ENCODE data around the gene CATSPERD. TPM values are rescaled to one million over a fixed set of nuclear protein-coding genes. Genes with fewer than 3 reads are reported as not detected.
"Not testable (repeated sequence)": the region's sequence is repeated elsewhere in the genome, so short reads cannot be mapped to it uniquely, and the experiment has no call there.

Gene CATSPERD
- total RNA-seq, 1 donor from 2014 or later, result not detected

DNA sequence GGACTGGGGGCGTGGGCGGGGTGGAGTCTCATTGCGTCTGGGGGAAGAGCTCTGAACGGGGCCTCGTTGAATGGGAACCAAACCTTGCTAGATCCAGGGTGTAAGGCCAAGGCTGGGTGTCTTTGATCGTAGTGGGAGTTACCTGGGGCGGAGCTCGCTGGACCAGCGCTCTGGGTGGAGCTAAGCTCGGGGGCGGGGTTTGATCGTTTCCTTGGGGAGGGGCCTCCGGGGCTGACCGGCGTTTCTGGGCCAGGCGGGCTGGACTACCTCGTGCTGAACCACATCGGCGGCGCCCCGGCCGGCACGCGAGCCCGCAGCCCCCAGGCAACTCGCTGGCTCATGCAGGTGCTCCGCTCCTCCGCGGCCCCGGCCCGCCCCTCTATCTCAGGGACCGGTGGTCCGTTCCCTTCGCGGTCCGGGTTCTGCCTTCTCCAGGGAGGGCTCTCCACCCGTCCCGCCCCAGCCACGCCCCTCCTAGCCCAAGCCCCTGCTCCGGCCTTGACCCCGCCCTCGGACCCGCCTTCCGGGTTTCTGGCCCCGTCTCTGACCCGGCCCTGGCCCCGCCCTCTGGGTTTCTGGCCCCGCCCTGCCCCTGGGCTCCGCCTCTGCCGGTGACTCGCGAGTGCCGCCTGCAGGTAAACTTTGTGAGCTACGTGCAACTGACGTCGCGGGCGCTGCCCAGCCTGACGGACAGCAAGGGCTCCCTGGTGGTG, 33.6 kb upstream of the CATSPERD start:
- ATAC-seq, result peak; percentile 83

DNA sequence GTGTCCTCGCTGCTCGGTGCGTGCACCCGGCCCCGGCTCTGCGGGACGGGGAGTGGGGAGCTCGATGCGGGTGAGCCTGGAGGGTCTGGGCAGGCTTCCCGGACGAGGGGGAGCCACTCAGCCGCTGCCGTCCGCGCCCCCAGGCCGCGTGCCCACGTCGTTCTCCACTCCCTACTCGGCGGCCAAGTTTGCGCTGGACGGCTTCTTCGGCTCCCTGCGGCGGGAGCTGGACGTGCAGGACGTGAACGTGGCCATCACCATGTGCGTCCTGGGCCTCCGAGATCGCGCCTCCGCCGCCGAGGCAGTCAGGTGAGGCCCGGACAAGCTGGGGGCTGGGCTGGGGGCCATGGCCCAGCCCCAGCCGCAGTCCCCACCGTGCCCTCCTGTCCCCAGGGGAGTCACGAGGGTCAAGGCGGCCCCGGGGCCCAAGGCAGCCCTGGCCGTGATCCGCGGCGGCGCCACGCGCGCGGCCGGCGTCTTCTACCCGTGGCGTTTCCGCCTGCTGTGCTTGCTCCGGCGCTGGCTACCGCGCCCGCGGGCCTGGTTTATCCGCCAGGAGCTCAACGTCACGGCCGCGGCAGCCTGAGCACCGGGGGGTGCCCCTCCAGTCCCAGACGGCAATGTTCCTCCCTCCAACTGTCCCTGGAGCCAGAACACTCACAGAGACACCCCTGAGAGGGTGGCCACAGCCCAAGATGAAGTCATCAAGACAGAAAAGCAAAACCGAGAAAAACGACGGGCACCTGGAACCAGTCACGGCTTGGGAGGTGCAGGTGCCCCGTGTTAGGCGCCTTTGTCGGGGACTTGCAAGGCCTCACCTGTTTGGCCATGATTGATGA, 32.9 kb upstream of the CATSPERD start:
- ATAC-seq, result no peak

GRCh38 chr19:5688262-5688881, 32.1 kb upstream of the CATSPERD start:
- not testable (repeated sequence) for ATAC-seq

GRCh38 chr19:5690125-5690954, 30.1 kb upstream of the CATSPERD start, which contains the start of gene RPL36:
RPL36 (plus strand) TSS chr19:5690295; CDS start chr19:5690508, 213 bp downstream.
- peak; percentile 69 for ATAC-seq

- ATAC-seq, result peak; percentile 4
Observed at GRCh38 chr19:5690955-5691821, 29.2 kb upstream of the CATSPERD start.

DNA sequence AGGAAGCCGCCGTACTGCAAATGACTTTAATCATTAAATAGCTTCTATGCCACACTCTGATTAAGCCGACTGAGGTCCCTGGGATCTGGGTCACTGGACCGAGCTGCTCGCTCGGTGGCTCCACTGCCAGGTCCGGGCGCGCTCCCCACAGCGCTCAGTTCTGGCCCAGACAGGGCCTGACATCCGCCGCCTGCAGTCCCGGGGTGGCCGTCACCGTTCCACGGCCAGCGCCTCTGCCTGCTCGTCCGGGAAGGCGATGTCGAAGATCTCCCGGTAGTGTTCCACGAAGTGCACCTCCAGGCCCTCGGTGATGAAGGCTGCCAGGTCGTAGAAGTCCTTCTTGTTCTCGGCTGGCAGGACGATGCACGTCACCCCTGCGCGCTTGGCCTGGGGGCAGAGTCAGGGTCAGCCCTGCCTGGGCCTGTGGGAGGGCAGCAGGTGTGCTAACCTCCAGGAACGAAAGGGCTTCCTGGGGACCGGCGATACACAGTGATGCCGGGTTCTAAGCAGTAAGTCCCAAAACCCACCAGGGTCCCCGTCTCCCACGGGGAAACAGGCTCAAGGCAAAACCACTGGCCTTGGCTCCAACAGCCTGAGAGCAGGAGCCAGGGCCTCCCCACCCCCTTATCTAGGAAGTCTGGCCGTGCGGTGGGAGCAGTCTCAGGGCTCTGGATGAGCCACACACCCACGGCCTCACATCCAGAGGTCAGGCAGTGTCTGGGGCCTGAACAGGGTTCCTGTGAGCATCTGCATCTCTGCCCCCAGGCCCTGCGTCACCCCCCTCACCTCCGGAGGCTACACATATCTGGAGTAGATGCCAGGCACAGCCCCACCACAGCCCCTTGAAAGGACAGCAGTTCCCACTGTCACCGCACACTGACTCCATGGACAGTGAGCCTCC, 28.4 kb upstream of the CATSPERD start:
- no peak for ATAC-seq

- ATAC-seq, result no peak
Observed at GRCh38 chr19:5692723-5693194, 27.7 kb upstream of the CATSPERD start.

DNA sequence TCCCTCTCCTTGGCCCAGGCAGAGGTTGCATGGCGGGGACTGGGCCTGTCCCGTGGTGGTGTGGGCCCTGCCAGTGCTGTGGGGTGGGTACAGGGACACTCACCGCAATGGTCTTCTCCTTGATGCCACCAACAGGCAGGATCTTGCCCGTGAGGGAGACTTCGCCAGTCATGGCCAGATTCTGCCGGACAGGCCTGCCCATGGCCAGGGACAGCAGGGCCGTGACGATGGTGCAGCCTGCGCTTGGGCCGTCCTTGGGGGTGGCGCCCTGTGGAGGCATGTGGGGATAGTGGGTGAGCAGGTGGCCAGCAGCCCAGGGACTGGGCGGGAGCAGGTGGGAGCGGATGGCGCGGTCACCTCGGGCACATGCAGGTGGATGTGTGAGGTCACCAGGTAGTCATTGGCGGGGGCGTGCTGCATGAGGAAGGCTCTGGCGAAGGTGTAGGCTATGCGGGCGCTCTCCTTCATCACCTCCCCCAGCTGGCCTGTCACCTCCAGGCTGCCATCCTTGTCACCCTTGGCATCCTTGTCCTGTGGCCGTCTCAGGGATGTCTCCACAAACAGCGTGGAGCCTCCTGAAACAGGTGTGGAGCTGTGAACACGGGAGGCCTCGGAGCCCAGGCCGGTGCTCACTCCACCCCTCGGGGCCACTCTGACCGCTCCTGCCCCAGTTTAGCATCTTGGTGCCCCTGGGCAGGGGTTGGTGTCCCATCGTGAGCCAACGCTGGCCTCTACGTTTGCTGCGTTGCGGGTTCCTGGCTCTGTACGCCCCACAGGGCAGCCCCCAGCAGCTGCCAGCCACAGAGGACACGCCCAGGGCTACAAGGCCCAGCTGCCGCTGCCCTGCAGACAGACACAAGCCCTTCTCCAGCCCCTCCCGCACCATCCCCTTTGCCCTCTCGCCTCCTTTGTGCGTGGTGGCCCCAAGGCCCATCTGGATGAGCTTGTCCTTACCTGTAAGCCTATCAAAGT, 27.0 kb upstream of the CATSPERD start:
- no peak for ATAC-seq

- no peak for ATAC-seq
Observed at GRCh38 chr19:5694167-5694955, 26.1 kb upstream of the CATSPERD start.

GRCh38 chr19:5694956-5695648, 25.3 kb upstream of the CATSPERD start:
- ATAC-seq, result no peak

DNA sequence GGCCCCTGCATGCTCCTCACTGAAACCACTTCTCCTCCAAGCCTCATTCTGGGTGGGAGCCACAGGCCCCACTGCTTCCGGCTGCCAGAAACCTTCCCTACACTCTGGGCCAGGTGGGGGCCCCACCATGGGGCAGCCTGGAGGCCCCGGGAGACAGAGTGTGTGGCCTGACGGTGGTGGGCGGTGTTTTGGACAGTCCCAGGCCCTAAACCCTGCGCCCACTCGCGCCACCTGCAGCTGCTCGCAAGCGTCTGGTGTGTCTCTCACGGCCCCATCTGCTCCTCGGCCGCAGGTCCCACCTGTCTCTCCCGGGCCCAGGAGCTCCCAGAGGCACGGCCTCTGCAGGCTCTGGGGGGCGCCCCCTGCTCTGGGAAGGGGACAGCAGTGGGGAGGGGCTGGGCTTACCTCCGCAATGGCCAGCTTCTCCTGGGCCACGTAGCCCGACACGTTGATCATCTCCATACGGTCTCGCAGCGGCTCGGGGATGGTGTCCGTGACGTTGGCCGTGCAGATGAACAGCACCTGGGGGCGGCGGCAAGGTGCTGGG, 24.7 kb upstream of the CATSPERD start:
- ATAC-seq, result no peak

DNA sequence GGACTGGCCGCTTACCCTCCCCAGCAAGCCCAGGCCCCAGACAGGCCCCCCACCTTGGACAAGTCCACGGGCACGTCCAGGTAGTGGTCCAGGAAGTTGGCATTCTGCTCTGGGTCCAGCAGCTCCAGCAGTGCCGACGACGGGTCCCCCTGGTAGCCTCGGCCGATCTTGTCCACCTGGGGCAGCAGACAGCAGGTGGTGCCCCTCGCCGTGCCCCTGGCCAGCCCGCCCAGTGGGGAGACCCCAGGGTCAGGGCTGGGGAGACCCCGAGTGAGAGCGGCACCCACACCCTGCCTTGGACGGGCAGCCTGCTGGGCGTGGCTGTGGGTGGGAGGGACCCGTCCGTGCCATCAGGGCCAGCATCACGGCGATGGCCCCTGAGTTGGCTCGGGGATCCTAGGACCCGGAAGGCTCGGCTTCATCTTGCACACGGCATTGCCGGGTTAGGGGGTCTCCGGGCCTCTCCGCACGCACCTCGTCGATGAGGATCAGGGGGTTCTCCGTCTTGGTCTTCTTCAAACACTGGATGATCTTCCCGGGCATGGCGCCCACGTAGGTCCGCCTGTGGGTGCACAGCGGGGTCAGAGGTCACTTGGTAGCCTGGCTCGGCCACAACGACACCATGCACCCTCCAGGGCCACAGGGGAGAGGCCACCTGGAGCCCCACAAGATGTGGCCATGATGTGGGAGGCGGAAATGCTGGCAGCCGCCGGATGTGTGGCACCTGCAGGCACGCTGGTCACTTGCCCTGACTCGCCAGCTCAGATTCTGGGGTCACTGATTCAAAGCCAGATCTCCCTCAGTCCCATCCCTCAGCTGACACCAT, 24.0 kb upstream of the CATSPERD start:
- ATAC-seq, result no peak

DNA sequence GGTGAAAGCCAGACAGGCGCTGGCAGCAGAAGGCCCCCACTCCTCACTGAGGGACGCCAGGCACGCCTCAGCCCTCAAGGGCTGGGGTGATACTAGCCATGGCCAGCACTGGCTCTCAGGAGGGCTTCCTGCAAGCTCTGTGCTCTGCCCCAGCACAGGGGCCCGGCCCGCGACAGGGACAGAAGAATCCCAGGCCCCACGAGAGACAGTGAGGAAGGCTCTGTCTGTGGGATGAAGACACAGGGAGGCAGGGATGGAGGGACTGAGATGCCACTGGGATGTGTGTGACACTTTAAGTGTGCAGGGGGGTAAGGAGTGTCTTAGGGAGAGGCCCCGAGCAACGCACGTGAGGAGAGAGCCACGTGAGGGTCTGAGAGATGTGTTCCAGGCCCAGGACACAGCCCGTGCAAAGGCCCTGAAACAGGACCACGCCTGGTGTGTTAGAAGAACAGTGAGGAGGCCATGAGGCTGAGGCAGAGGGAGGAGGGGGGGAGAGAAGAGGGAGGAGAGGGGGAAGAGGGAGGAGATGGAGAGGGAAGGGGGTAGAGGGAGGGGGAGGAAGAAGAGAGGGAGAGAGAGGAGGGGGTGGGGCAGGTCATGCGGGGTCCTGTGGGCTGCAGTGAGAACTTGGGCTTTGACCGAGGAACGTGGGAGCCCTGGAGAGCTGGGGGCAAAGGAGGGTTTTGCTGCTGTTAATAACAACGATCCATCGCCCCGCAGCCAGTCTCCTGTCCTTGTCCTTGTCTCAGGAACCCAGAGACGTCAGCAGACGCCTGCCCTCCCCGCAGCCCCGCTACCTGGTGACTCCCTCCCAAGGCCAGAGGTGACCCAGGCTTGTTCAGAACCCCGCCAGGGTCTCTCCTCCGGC, 23.2 kb upstream of the CATSPERD start:
- ATAC-seq, result no peak

DNA sequence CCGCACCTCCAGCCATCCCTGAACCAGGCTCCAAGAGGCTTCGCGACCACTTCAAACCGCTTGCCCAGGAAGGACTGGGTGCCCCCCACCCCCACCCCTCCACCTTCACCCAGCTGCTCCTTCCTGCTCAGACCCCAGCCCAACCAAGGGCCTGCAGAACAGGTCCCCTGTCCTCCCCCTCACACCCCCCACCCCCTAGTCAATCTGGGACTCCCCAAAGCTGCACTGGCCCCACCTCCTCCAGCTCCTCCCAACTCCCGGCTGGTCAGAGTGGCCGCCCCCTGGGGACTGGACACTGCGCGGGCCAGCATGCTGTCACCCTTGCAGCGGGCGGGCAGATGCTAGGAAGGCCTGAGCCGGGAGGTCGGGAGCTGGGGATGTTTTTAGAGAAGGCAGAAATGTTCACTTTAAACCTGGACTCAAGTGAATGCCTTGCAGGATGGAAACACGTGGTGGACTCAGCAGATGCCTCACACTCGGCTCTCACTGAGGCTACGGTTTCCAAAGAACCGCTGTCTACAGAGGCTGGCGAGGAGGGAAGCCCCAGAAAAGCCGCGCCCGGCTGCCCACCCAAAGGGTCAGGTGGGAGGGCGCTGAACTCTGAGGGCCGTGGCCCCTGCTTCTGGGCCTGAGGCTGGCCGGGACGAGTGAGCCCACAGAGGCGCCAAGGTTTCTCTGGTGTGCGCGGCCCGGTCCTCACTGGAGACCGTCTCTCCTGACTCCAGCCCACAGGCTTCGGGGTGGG, 22.4 kb upstream of the CATSPERD start:
- no peak for ATAC-seq

Data from esophagus mucosa (tissue), 1 donor.